IMR-90 (cell line): ENCODE data around the gene BCL2L11. TPM values are rescaled to one million over a fixed set of nuclear protein-coding genes. Genes with fewer than 3 reads are reported as not detected.

Source experiments
- ATAC-seq: fragments of 200-7000 bp; cut with Tn5 transposase; 2 replicates; pipeline ENCODE4 v1.9.1; 2020; ENCODE audit warnings: low read depth, mild to moderate bottlenecking, moderate library complexity
- BruUV-seq: library from RNA; stranded (reverse); fragments of 400-500 nt; replicated peaks from 2 replicates; lab custom pipeline; 2021; lab: Mats Ljungman, UMichigan
- CTCF ChIA-PET: fragments of 300-600 bp; formaldehyde crosslinking; extraction: SDS; loops from one replicate; lab custom pipeline; 2021; ENCODE audit warnings: antibody characterized with exemption; lab: Yijun Ruan, JAX
- POLR2A ChIA-PET: fragments of 300-600 bp; sonication (Branson Sonifier 250); formaldehyde crosslinking; loops from one replicate; lab custom pipeline; 2022; ENCODE audit warnings: antibody characterized with exemption; ENCODE audit not compliant: unreplicated experiment; lab: Charles Lee
- DNase-seq: peaks from one replicate; pipeline ENCODE4 v3.0.0; 2013
- H2AFZ ChIP-seq: replicated peaks from 2 replicates; pipeline ENCODE3; 2013; ENCODE audit warnings: low read length, mild to moderate bottlenecking; ENCODE audit not compliant: poor library complexity
- H2AK5ac ChIP-seq: 2 replicates; pipeline ENCODE4 v1.6.1; 2013; ENCODE audit warnings: low read depth, low read length, inconsistent platforms
- H2AK9ac ChIP-seq: replicated peaks from 2 replicates; pipeline ENCODE3; 2013; ENCODE audit warnings: mild to moderate bottlenecking, low read depth, low read length, moderate library complexity; ENCODE audit not compliant: poor library complexity
- H2BK120ac ChIP-seq: 2 replicates; pipeline ENCODE4 v1.6.1; 2013; ENCODE audit warnings: low read depth, low read length, inconsistent platforms
- H2BK15ac ChIP-seq: 3 replicates; pipeline ENCODE4 v1.6.1; 2013; ENCODE audit warnings: low read depth, low read length, inconsistent platforms
- H2BK20ac ChIP-seq: 2 replicates; pipeline ENCODE4 v1.6.1; 2013; ENCODE audit warnings: low read depth, mild to moderate bottlenecking, inconsistent platforms, low read length, moderate library complexity
- H2BK5ac ChIP-seq: 2 replicates; pipeline ENCODE4 v1.6.1; 2013; ENCODE audit warnings: mild to moderate bottlenecking, low read depth, low read length, inconsistent platforms; ENCODE audit not compliant: poor library complexity, severe bottlenecking
- H3K14ac ChIP-seq: replicated peaks from 2 replicates; pipeline ENCODE4 v1.6.1; 2013; ENCODE audit warnings: low read depth, low read length, inconsistent platforms
- H3K18ac ChIP-seq: 2 replicates; pipeline ENCODE4 v1.6.1; 2013; ENCODE audit warnings: low read depth, low read length, control low read depth
- H3K23ac ChIP-seq: 2 replicates; pipeline ENCODE4 v1.6.1; 2013; ENCODE audit warnings: low read depth, low read length, inconsistent platforms
- H3K27ac ChIP-seq: 2 replicates; pipeline ENCODE4 v1.5.1; 2013; ENCODE audit warnings: mild to moderate bottlenecking, control low read depth, low read length; ENCODE audit not compliant: insufficient read depth
- H3K27me3 ChIP-seq: 2 replicates; pipeline ENCODE4 v1.6.1; 2013; ENCODE audit warnings: low read length; ENCODE audit not compliant: control insufficient read depth, insufficient read depth
- H3K36me3 ChIP-seq: 2 replicates; pipeline ENCODE4 v1.6.1; 2013; ENCODE audit warnings: low read length, mixed read lengths; ENCODE audit not compliant: control insufficient read depth, insufficient read depth
- H3K4ac ChIP-seq: 2 replicates; pipeline ENCODE4 v1.6.1; 2013; ENCODE audit warnings: low read depth, low read length, inconsistent platforms
- H3K4me1 ChIP-seq: 2 replicates; pipeline ENCODE4 v1.6.1; 2013; ENCODE audit warnings: low read length, mixed read lengths; ENCODE audit not compliant: control insufficient read depth, insufficient read depth
- H3K4me2 ChIP-seq: 2 replicates; pipeline ENCODE4 v1.6.1; 2013; ENCODE audit warnings: low read depth, mild to moderate bottlenecking, control low read depth, low read length, moderate library complexity
- H3K4me3 ChIP-seq: 2 replicates; pipeline ENCODE4 v1.5.1; 2013; ENCODE audit warnings: low read depth, mild to moderate bottlenecking, control low read depth, low read length, moderate library complexity; ENCODE audit not compliant: insufficient read depth
- H3K56ac ChIP-seq: 2 replicates; pipeline ENCODE4 v1.6.1; 2013; ENCODE audit warnings: low read length, inconsistent platforms; ENCODE audit not compliant: insufficient read depth; ENCODE audit errors: extremely low read depth
- H3K79me1 ChIP-seq, 2 experiments: 2 replicates each; pipeline ENCODE4 v1.6.1; 2013; ENCODE audit warnings: low read length in 2 of 2, inconsistent platforms in 1 of 2, low read depth in 1 of 2
- H3K9ac ChIP-seq: 2 replicates; pipeline ENCODE4 v1.6.1; 2013; ENCODE audit warnings: low read depth, low read length, control low read depth
- H3K9me1 ChIP-seq: 2 replicates; pipeline ENCODE4 v1.6.1; 2013; ENCODE audit warnings: low read length, inconsistent platforms; ENCODE audit not compliant: insufficient read depth
- H3K9me3 ChIP-seq: 2 replicates; pipeline ENCODE4 v1.6.1; 2013; ENCODE audit warnings: low read length; ENCODE audit not compliant: control insufficient read depth, insufficient read depth
- H4K20me1 ChIP-seq: 2 replicates; pipeline ENCODE4 v1.6.1; 2013; ENCODE audit warnings: low read length, inconsistent platforms; ENCODE audit not compliant: insufficient read depth
- H4K5ac ChIP-seq: 2 replicates; pipeline ENCODE4 v1.6.1; 2013; ENCODE audit warnings: mild to moderate bottlenecking, low read depth, low read length, control low read depth
- H4K8ac ChIP-seq, 2 experiments: 2 replicates each; pipeline ENCODE4 v1.6.1; 2013; ENCODE audit warnings: low read depth in 2 of 2, low read length in 2 of 2, control low read depth in 1 of 2, inconsistent platforms in 1 of 2
- H4K91ac ChIP-seq: 2 replicates; pipeline ENCODE4 v1.6.1; 2013; ENCODE audit warnings: low read depth, low read length, inconsistent platforms; ENCODE audit not compliant: insufficient read depth
- ELK1 ChIP-seq: fragments of 150-350 bp; IDR thresholded peaks from 2 replicates; pipeline ENCODE4 v1.6.1; 2016; ENCODE audit warnings: low read depth, mild to moderate bottlenecking, low read length, moderate library complexity, borderline replicate concordance
- FOS ChIP-seq: fragments of 150-350 bp; IDR thresholded peaks from 2 replicates; pipeline ENCODE4 v1.6.1; 2016; ENCODE audit warnings: low read depth, low read length
- MAFK ChIP-seq: IDR thresholded peaks from 2 replicates; pipeline ENCODE4 v1.6.1; 2012; ENCODE audit warnings: low read depth, low read length, improper control_type of control experiment
- MXI1 ChIP-seq: IDR thresholded peaks from 2 replicates; pipeline ENCODE4 v1.6.1; 2012; ENCODE audit warnings: low read depth, mild to moderate bottlenecking, low read length, moderate library complexity, borderline replicate concordance
- POLR2A ChIP-seq: IDR thresholded peaks from 2 replicates; pipeline ENCODE4 v1.6.1; 2012; ENCODE audit warnings: mild to moderate bottlenecking, low read depth, low read length
- RAD21 ChIP-seq: IDR thresholded peaks from 2 replicates; pipeline ENCODE4 v1.6.1; 2012; ENCODE audit warnings: low read length, improper control_type of control experiment
- SMC3 ChIP-seq: fragments of 150-350 bp; IDR thresholded peaks from 2 replicates; pipeline ENCODE4 v1.6.1; 2016; ENCODE audit warnings: low read depth, mild to moderate bottlenecking, antibody characterized with exemption, low read length, moderate library complexity
- WGBS, 2 experiments: methylation state at CpG; one replicate each; pipeline versions ENCODE4 v1.1.5 to v1.1.7; 2013; ENCODE audit warnings: missing lambda C conversion rate in 2 of 2; ENCODE audit not compliant: insufficient read length in 1 of 2; ENCODE audit errors: extremely low coverage in 2 of 2; 5-methylcytosine and 5-hydroxymethylcytosine counted together
- dilution Hi-C: fragments of 300-500 bp; cut with HindIII; formaldehyde crosslinking; loops from one replicate; pipeline ENCODE4 v1.14.3; 2018; ENCODE audit warnings: low sequenced_read_pairs; ENCODE audit not compliant: unreplicated experiment
- in situ Hi-C: fragments of 300-500 bp; cut with MboI; formaldehyde crosslinking; loops from 3 replicates; pipeline ENCODE4 v1.14.3; 2019; ENCODE audit warnings: low sequenced_read_pairs, inconsistent platforms, mixed read lengths
- intact Hi-C: fragments of 100-400 bp; cut with micrococcal nuclease; formaldehyde crosslinking; loops from 2 replicates; pipeline ENCODE4 v1.10.0; 2022
- polyA plus RNA-seq, 3 experiments: library from polyadenylated mRNA; depleted of rRNA; stranded (reverse); fragments of >200 nt; gene quantifications; 2 replicates each; pipeline ENCODE4 v1.2.3, GENCODE V29; 2012; ENCODE audit warnings: low replicate concordance in 1 of 3
- total RNA-seq: library from RNA; depleted of rRNA; stranded (reverse); fragments of >200 nt; gene quantifications from 2 replicates; pipeline ENCODE4 v1.2.3, GENCODE V29; 2012
- TF ChIP-seq, protein P1 (sequence below): fragments of 150-350 bp; IDR thresholded peaks from 2 replicates; pipeline ENCODE4 v1.6.1; 2017; ENCODE audit warnings: mild to moderate bottlenecking, antibody characterized with exemption, low read length, low read depth

Gene BCL2L11
- total and polyA plus RNA-seq, 2 of the 4 experiments (the other 2 are of a cell fraction): 1.1 to 1.7 TPM

GRCh38 chr2:111205774-111206173 is 85.1 kb downstream of the BCL2L11 start:
- no peaks in the 10 kb centered on the region for H3K27me3 ChIP-seq
- no peak overlapping the region for H4K91ac ChIP-seq
- H4K8ac ChIP-seq: no peak overlapping the region
- H2AK9ac ChIP-seq: no peak overlapping the region
- H4K5ac ChIP-seq: no peak overlapping the region
- ChIA-PET CTCF (interaction anchor here (0.9 kb wide), 1 partner anchor 24 kb away, joined by 3 read pairs; no protein-coding TSS in a partner anchor), POLR2A (interaction anchor here (0.6 kb wide), 1 partner anchor 75 kb away, joined by 4 read pairs; no protein-coding TSS in a partner anchor)
- dilution Hi-C loops: no loop called here
- H3K4me1 ChIP-seq: peaks cover 3% of the 10 kb centered on the region
- no peak overlapping the region for H2BK15ac ChIP-seq
- no peak overlapping the region for H2BK120ac ChIP-seq
- H3K4me3 ChIP-seq: no peak overlapping the region
- H3K9me1 ChIP-seq: peaks cover 6% of the 10 kb centered on the region
- TF ChIP-seq FOS (no peak), RAD21 (no peak), MXI1 (no peak), ELK1 (no peak), POLR2A (no peak), MAFK (no peak), SMC3 (no peak)
- TF ChIP-seq, protein P1, sequence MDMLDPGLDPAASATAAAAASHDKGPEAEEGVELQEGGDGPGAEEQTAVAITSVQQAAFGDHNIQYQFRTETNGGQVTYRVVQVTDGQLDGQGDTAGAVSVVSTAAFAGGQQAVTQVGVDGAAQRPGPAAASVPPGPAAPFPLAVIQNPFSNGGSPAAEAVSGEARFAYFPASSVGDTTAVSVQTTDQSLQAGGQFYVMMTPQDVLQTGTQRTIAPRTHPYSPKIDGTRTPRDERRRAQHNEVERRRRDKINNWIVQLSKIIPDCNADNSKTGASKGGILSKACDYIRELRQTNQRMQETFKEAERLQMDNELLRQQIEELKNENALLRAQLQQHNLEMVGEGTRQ: no peak
- H3K14ac ChIP-seq: no peak overlapping the region
- ATAC-seq: no peak
- no peaks in the 10 kb centered on the region for H3K9me3 ChIP-seq
- H2BK5ac ChIP-seq: no peak overlapping the region
- H3K79me1 ChIP-seq: peaks cover 7 to 22% of the 10 kb centered on the region in 2 experiments; a peak in 2 of 4 replicates
- no peak for DNase-seq
- no peak overlapping the region for H2BK20ac ChIP-seq
- H3K23ac ChIP-seq: no peak overlapping the region
- H3K4me2 ChIP-seq: no peak overlapping the region
- in situ Hi-C loops: no loop called here
- intact Hi-C loops: loop anchor here (5.0 kb wide), 1 partner anchor 58 kb away; no protein-coding TSS in a partner anchor
- peaks cover 13% of the 10 kb centered on the region for H3K36me3 ChIP-seq
- peaks cover 29% of the 10 kb centered on the region for H4K20me1 ChIP-seq
- no peak overlapping the region for H3K27ac ChIP-seq
- H2AK5ac ChIP-seq: no peak overlapping the region
- no peak overlapping the region for H3K18ac ChIP-seq
- no peak overlapping the region for H2AFZ ChIP-seq
- no TSS peak for BruUV-seq
- no peak overlapping the region for H3K4ac ChIP-seq
- H3K9ac ChIP-seq: no peak overlapping the region
- WGBS, 2 experiments: 100% methylated on average over 1 of the region's 2 CpGs; no CpG with 5 or more reads in 1 of the 2 experiments
- H3K56ac ChIP-seq: no peak overlapping the region
